HG02840 (cell line): ENCODE results near the gene NAV2.
A peak's percentile ranks its signal among the peaks of the same experiment; 100 is the strongest.

Experiments
- ATAC-seq: cut with Tn5 transposase; IDR thresholded peaks from one replicate; pipeline ENCODE4 v1.9.1; 2021; ENCODE audit warnings: mild to moderate bottlenecking, moderate library complexity, moderate number of reproducible peaks; ENCODE audit not compliant: unreplicated experiment, low FRiP score

NAV2 gene, protein sequence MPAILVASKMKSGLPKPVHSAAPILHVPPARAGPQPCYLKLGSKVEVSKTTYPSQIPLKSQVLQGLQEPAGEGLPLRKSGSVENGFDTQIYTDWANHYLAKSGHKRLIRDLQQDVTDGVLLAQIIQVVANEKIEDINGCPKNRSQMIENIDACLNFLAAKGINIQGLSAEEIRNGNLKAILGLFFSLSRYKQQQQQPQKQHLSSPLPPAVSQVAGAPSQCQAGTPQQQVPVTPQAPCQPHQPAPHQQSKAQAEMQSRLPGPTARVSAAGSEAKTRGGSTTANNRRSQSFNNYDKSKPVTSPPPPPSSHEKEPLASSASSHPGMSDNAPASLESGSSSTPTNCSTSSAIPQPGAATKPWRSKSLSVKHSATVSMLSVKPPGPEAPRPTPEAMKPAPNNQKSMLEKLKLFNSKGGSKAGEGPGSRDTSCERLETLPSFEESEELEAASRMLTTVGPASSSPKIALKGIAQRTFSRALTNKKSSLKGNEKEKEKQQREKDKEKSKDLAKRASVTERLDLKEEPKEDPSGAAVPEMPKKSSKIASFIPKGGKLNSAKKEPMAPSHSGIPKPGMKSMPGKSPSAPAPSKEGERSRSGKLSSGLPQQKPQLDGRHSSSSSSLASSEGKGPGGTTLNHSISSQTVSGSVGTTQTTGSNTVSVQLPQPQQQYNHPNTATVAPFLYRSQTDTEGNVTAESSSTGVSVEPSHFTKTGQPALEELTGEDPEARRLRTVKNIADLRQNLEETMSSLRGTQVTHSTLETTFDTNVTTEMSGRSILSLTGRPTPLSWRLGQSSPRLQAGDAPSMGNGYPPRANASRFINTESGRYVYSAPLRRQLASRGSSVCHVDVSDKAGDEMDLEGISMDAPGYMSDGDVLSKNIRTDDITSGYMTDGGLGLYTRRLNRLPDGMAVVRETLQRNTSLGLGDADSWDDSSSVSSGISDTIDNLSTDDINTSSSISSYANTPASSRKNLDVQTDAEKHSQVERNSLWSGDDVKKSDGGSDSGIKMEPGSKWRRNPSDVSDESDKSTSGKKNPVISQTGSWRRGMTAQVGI (N-terminal part only)

DNA sequence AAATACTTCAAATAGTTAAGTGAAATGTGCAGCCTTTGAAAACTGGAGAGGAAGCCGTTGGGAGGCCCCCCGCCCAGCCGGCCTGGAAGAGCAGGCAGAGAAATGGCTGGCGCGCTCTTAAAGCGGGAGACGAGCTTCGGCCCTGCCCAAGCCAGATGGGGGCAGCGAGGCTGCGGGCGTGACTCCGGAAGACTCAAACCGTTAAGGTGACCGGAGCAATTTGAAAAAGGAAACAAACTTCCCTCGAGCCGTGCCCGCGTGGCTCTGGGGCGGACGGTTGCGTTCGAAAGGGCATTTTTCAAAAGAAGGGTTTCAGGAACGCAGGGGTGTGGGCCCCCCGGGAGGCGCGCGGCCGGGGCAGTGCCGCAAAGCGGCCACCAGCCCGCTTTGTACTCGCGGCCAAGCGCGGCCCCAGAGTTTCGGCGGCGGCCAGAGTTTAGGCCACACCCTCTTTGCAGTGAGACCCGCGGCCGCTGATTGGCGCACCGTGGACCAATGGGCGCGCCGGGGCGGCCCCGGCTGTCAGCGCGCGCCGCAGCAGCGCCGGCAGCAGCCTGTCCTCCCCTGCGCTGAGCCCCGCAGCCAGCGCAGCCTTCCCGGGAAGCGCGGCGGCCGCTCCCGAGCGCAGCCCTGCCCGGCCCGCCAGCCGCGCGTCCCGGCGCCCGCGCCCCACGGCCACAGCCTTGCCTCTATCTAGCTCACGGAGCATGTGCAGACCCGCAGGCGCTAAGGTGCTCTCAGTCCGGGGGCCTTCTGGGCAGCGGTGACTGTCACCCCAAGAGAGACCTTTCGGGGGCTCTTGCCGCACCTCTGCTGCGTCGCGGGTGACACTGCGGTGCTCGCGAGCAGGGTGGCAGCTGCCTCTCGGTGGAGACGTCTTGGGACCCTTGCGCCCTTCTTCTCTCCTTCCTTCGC, at the start of gene NAV2:
Gene NAV2 (plus strand): TSS at position 557 of the 915 bp plus-strand sequence. CDS start 859 bp downstream, outside the sequence.
- peak; percentile 97 for ATAC-seq

DNA sequence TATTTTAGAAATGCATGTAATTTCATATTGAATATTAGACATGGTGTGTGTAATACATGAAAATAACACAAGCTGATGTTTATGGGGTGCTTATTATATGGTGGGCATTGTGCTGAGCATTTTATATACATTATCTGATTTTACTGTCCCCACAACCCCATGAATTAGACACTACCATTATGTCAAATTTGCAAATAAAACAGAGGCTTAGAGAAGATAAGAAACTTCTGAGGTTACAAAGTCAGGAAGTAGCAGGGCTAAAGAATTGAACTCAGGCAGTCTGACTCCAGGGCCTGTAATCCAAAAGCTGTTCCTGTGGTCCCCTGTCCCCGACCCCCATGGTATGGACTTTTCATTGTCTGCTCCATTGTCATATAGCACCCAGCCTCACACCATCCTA, 49.4 kb upstream of the NAV2 start:
- no peak for ATAC-seq

DNA sequence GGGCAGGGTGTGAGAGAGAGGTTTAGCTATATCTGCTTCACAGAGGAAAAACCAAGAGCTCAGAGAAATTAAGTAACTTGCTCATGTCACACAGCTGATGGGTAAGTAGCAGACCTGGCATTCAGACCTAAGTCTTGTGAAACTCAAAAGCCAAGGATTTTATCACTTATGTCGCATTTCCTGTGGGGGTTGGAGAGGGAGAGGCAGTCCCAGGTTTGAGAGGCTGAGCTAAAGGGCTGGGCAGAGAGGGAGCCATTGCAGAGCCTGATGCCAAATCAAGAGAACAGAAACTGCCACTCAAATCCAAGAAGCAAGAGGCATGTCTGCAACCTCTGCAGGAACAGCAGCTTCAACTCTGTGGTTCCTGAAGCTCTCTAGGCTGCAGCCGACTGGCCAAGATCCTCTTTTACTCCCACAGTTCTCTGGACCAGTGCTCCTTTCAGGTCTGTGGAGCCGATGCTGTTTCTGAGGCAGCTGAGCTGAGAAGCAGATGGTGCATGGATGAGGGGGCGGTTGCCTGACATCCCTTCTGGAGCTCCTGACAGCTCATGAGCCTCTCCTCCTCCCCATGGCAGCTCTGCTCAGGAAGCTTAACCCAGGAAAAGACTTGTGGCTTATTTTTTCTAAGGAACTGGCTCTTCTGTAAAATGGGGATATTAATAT, 47.6 kb upstream of the NAV2 start:
- no peak for ATAC-seq

DNA sequence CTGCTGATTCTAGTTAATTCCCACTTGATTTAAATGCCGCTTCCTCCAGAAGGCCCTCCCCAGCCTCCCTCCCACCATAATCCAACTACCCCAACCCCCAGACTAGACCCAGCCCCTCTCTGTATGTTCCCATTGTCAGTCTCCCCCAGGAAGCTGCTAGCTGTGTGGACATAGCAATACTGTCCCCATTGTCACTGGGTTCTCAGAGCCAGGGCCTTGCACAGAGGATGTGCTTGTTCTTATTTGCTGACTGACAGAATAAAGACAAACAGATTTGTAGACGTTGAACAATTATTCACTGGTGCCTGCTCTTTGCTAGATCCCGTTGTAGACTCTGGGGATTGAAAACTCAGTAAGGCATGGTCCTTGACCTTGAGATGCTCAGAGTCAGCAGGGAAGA, 45.7 kb upstream of the NAV2 start:
- no peak for ATAC-seq

DNA sequence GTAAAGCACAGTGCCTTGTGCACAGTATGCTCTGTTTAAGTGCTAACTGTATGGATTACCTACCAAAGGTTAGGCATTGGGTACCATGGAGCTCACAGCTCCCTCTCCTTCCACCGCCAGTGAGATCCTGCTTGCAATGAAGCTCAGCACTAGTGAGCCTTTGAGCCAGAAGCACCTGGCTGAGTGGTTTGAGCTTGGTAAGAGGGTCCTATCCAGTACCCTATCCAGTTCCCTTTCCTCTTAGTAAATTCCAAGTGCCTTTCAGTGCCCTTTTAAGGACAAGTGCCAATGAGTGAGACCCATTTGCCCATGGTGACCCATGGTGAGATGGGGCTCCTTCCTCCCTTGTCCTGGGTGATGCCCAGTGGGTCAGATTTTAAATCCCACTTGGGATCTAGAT, 43.1 kb upstream of the NAV2 start:
- no peak for ATAC-seq

DNA sequence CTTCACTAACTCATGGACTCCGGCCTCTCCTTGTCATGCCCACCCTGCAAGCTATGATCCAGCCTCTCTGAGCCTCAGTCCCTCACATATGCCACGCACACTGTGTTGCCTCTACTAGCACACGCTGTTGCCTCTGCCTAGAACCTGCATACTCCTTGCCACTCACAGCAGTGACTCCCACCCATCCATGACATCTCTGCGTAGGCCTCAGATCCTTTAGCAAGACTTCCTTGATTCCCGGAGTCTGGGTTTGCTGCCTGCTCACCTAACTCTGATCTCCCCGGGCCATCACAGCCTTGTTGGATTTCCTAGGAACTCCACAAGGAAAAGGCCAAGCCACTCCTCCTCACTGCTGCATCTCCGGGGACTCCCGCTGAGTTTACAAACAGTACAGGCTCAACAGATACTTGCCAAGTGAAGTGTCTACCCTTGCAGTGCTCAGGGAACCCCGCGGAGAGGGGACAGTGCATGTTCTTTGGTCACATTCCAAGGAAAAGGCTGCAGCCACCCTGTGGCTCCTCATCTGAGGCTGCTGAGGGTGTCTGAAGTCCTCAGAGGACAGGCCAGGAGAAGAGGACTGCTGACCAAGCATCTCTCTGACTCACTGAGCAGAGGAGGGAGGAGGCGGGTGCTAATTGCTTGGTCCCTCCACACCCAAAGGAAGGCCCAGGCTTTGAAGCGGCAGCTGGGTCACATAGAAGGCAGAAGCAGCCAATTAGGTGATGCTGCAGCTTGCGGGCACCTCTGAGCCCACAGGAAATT, 42.4 kb upstream of the NAV2 start:
- ATAC-seq, result no peak

DNA sequence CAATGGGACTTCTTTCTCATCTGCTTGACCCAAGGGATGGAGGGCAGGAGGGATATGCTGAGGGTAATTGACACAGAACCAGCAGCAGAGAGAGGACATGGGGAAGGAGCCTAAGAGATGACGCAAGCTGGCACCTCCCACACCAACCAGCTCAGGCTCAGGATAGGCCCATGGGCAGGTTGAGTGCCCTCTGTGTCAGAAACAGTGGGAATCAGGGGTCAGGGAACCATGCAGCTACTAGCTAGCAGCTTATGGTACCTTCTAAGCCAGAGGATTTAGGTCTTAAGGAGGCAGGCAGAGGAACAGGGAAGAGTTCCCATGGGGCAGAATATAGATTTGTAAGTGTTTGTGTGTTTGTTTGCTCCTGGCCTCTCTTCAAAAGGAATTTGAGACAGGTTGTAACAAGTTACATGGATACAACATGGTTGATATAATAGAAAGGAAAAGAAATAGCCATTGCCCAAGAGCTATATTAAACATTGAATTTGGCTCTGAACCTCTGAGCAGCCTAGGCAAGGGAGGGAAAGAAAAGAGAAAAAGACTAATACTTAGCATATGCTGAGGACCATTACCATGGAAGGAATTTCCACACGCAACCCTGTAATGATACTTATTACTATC, 39.9 kb upstream of the NAV2 start:
- no peak for ATAC-seq

DNA sequence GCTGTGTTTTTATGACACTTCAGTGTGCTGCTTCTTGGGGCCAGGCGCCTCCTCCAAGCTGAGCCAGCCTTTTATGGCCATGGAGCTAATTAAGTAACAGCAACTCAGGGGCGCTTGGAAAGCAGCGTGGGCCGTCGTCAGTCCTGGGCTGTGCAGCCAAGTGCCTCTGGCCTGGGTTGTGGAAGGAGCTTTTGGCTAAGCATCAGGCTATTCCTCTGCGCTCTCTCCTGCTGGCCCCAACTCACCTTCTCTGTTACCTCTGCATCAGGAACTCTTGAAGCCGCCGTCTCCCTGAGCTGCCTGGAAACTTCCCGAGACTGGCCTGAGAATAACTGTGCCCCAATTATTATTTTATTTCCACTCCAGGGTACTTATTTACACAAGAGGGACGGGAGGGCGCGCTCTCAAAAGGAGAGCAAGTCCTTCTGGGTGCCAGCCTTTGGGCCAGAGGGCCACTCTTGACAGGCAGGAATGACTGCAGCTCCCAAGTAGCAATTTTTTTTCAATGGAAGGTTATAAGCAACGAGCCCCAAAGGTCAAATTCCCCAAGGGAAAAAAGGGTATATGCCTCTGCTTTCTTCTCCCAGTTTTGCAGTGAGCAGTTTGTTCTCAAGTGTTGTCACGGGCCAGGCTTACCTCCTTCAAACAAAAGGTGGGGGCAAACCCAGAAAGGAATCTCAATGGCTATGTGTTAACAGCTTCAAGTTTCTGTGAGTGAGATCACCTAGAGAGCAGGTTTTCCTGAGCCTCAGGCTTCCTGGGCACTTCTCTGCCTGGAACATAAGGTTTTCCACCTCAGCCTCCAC, 38.5 kb upstream of the NAV2 start:
- ATAC-seq, result no peak

DNA sequence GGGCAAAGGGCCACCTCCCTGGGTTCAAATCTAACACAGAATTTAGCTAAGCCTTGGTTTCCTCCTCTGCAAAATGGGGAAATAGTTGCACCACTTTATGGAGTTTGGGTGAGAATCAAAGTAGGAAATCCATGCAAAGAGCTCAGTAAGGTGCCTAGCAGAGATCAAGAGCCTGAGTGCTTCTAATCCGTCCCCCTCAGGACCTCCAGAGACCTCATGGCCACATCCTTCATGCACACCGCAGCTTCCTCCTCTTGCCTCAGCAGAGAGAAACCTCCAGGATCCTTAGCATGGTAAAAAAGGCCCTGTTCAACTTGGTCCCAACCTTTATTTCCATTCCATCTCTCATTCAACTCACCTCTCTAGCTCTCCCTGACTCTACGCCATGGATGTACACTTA, 37.8 kb upstream of the NAV2 start:
- ATAC-seq, result no peak

DNA sequence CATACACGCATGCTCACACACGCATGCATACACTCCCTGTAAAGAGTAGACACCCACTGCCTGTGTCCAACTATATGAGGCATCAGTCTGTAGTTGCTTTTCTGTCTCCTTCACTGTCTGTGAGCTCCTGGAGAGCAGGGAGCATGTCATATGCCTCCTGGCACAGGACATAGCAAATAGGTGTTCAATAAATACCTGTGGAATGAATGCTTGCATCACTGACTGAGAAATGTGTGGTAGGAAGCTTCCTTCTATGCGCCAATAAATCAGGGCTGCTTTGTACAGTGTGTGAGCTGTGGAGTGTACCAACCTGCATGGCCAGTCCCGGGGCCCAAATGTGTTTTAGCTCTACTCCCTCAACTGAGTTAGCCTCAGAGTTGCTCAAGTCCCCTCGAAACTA, 37.2 kb upstream of the NAV2 start:
- ATAC-seq, result no peak

DNA sequence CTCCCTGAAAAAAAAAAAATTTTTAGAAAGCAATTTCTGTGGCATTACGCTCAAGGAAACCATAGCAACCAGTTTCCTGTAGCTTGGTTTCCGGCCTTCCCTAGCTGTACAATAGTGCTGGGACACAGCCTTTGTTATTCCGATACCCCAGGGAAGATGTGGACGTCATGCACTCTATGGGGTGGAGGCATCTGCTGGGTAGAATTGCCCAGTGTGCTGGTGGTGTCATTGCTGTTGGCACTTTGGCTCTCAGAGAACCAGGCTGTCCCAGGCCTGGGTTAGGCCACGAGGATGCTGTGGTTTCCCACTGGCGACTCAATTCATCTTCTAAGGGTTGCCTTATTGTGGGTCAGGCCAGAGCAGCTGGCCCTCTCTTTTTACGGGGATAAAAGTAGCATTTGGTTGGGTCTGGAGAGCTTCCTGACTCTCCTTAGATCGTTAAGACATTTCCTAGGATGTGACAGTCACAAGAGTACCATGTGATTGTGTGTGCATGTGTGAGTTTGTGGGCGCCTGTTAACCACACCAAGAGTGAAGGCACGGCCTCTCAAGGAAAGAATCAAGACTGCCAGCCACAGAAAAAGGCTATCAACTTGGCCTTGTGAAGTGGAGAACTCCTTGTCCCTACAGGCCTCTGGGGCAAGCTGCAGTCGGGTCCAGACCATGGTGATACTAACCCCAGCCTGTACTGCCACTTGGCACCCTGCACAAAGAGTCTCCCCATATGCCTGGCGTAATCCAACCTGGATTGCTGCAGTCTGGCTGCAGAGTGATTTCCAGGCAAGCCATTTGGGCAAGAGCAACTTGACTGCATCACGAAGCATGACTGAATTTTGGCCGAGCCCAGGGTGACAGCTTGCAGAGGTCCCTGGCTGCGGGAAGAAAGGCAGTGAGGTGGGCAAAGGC, 35.9 kb upstream of the NAV2 start:
- ATAC-seq, result no peak

DNA sequence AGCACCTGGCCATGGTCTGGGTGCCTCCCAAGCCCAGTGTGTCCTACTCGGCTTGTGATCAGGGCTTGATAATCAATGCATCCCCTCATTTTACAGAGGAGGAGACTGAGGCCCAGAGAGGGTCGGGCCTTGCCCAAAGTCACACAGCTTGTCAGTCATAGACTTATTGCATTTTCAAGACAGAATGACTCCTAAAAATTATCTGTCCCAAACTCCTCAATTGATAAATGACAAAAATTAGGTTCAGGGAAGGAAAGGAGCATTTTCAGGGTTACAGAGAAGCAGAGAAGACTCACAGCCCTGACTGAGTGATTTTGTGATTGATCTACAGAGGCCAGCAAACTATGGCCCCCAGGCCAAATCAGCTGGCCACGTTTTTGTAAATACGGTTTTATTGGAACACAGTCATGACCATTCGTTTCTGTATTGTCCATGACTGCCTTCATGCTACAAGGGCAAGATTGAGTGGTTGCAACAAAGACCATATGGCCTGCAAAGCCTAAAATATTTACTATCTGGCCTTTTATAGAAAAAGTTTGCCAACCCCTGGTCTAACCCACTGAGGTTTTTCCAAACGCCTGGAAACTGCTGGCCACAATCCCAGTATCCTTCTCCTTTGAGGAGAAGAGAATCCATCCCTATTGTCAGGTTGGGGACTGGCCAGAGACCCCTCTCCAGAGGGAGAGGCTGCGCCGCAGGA, 35.1 kb upstream of the NAV2 start:
- no peak for ATAC-seq

DNA sequence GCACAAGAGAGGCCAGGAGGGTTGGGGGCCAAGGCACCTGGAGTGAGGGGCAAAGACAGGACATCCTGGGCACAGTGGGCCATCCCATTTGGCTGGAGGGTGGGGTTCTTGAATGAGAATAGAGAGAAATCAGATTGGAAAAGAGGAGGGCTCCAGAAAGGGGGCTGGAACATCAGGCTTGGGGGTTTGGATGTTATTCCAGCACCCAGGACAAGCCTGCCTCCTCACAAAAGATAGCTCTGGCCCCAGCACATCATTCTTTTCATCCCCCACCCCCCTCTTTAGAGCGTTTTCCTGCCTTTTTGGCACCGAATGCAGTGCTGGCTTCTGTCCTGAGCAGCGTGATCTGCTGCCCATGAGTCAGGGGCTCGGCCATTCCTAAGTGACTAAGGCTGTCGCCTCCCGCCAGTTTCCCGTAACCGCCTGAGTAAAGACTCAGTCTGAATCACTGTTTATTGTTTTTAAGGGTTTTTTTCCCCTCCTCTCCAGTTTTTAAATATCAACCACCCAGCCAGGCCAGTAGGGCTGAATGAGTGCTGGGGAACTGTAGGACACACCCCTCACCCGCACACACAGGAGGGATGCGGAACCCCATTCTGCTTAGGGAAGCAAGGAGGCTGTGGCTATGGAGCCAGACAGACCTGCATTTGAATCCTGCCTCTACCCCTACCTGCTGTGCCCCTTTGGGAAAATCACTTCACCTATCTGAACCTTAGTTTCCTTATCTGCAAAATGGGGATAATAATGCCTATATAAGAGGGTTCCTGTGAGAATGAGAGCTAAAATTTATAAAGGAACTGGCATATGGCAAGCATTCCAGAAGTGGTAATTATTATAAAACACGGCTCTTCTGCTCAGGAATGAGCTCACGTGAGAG, 32.4 kb upstream of the NAV2 start:
- ATAC-seq, result no peak

DNA sequence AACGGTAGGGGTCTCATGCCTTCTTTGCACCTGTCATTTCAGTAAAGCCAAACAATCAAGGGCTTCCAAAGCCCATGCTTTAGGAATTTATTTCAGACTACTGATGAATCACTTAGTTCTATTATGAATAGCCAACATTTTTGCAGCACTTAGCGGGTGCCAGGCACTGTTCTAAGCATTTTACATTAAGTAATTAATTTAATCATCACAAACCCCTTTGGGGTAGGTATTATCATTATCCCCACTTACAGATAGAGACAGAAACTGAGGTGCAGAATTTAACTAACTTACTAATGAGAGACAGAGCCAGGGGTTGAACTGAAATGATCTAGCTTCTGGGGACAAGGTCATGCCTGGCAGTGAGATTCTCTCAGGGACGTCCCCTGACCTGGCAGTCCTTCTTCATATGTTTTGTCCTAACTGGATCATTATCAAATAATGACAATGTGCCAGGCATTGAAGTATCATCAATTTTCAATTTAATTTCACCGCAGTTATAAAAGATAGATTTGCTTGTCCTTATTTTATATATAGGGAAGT, 31.7 kb upstream of the NAV2 start:
- no peak for ATAC-seq
